Dendritic cell treated with granulocyte-macrophage colony-stimulating factor and Interleukin-4, amounts not matched to agents 40 ng/mL and 50 ng/mL, for 4 days (primary cell): ENCODE results near the gene SLITRK5.

ENCODE experiments used
- H3K27ac Mint-ChIP-seq: one replicate; pipeline ENCODE4 v1.8.0; 2022; ENCODE audit warnings: mild to moderate bottlenecking, mixed read lengths
- H3K27me3 Mint-ChIP-seq: one replicate; pipeline ENCODE4 v1.8.0; 2022; ENCODE audit warnings: mild to moderate bottlenecking, mixed read lengths
- H3K36me3 Mint-ChIP-seq: one replicate; pipeline ENCODE4 v1.8.0; 2022; ENCODE audit warnings: low read depth, mixed read lengths
- H3K4me1 Mint-ChIP-seq: one replicate; pipeline ENCODE4 v1.8.0; 2022; ENCODE audit warnings: low read depth, mixed read lengths
- H3K4me3 Mint-ChIP-seq: one replicate; pipeline ENCODE4 v1.8.0; 2022; ENCODE audit warnings: mild to moderate bottlenecking, moderate library complexity, mixed read lengths
- H3K9me3 Mint-ChIP-seq: one replicate; pipeline ENCODE4 v1.8.0; 2022; ENCODE audit warnings: mixed read lengths
- intact Hi-C: fragments of 100-400 bp; cut with micrococcal nuclease; formaldehyde crosslinking; loops from one replicate; pipeline ENCODE4 v1.15.0; 2022

SLITRK5 gene

DNA sequence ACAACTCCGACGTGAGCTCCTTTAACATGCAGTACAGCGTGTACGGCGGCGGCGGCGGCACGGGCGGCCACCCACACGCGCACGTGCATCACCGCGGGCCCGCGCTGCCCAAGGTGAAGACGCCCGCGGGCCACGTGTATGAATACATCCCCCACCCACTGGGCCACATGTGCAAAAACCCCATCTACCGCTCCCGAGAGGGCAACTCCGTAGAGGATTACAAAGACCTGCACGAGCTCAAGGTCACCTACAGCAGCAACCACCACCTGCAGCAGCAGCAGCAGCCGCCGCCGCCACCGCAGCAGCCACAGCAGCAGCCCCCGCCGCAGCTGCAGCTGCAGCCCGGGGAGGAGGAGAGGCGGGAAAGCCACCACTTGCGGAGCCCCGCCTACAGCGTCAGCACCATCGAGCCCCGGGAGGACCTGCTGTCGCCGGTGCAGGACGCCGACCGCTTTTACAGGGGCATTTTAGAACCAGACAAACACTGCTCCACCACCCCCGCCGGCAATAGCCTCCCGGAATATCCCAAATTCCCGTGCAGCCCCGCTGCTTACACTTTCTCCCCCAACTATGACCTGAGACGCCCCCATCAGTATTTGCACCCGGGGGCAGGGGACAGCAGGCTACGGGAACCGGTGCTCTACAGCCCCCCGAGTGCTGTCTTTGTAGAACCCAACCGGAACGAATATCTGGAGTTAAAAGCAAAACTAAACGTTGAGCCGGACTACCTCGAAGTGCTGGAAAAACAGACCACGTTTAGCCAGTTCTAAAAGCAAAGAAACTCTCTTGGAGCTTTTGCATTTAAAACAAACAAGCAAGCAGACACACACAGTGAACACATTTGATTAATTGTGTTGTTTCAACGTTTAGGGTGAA lies 6.6 kb downstream of the SLITRK5 start:
- no peaks in the 10 kb centered on the region for H3K36me3 Mint-ChIP-seq
- H3K27me3 Mint-ChIP-seq = peaks cover 57% of the 10 kb centered on the region
- no peak overlapping the region for H3K27ac Mint-ChIP-seq
- intact Hi-C loops = no loop called here
- H3K9me3 Mint-ChIP-seq = no peaks in the 10 kb centered on the region
- H3K4me1 Mint-ChIP-seq = peaks cover 32% of the 10 kb centered on the region
- peak overlapping the region; percentile 78 for H3K4me3 Mint-ChIP-seq

DNA sequence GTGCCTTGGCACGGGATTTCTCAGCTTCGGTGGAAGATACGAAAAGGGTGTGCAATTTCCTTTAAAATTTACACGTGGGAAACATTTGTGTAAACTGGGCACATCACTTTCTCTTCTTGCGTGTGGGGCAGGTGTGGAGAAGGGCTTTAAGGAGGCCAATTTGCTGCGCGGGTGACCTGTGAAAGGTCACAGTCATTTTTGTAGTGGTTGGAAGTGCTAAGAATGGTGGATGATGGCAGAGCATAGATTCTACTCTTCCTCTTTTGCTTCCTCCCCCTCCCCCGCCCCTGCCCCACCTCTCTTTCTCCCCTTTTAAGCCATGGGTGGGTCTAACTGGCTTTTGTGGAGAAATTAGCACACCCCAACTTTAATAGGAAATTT lies 7.2 kb downstream of the SLITRK5 start:
- H3K27me3 Mint-ChIP-seq = peaks cover 51% of the 10 kb centered on the region
- no peak overlapping the region for H3K27ac Mint-ChIP-seq
- H3K4me3 Mint-ChIP-seq = peak overlapping the region; percentile 78
- H3K9me3 Mint-ChIP-seq = no peaks in the 10 kb centered on the region
- intact Hi-C loops = no loop called here
- H3K36me3 Mint-ChIP-seq = no peaks in the 10 kb centered on the region
- H3K4me1 Mint-ChIP-seq = peaks cover 26% of the 10 kb centered on the region

DNA sequence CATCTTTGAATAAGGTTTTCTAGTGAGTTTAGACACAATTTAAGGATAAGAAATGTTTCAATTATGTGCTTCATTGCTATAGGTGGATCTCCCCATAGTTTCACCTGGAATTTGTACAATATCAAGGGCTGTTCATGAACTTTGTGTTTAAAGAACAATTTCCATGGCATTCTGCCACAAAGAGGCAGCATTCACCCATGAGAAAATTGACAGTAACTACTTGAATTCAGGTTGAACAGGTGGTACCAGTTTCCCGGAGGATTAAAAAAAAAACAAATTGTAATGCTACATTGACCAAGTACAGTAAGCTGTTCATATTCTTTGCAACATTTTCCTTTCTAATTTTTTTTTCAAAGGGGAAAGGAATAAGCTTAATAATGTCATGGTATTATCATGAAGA lies 9.1 kb downstream of the SLITRK5 start:
- no peaks in the 10 kb centered on the region for H3K36me3 Mint-ChIP-seq
- H3K4me3 Mint-ChIP-seq = no peak overlapping the region

DNA sequence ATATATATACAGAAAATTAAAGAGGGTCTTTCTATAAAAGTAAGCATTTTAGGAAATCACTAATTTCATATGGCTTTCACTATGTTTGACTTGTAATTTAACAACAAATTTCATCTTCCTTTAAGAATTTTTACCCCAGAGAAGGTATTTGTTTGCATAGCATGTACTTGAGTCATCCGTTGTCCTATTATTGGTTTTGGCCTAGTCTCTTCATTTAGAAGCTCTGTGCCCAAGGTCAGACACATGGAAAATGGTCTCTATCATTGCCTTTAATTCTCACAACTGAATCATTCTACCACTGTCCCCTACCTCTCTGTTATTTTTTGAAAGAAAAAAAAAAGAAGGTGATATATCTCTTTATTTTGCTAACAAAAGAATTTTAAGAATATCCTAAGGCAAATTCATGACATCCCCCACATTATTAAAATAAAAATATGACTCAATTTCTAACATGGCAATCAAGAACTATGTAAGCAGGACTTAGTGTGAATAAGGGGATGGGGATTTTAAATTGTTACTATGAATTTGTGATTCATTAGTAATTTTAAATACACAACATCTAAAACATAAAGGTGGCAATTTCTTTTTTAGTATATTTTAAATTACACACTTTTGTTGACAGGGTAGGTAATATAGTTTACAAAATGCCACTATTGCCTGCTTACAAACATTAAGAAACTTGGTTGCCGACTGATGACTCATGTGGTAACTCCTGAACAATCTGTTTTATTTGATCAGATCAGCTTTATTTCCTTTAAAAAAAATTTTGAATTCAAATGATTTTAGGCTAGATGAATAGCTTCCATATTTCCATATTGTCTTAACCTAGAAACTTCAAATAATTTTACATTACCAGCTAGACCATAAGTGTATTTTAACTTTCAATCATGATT lies 13.9 kb downstream of the SLITRK5 start:
- H3K9me3 Mint-ChIP-seq = no peaks in the 10 kb centered on the region
- H3K27me3 Mint-ChIP-seq = no peaks in the 10 kb centered on the region
- no peaks in the 10 kb centered on the region for H3K4me1 Mint-ChIP-seq
- intact Hi-C loops = no loop called here
- no peak overlapping the region for H3K27ac Mint-ChIP-seq
- no peak overlapping the region for H3K4me3 Mint-ChIP-seq
- no peaks in the 10 kb centered on the region for H3K36me3 Mint-ChIP-seq

More for the DNA sequence above, 9.1 kb downstream of the SLITRK5 start:
- H3K27me3 Mint-ChIP-seq = peaks cover 35% of the 10 kb centered on the region
- intact Hi-C loops = no loop called here
- H3K9me3 Mint-ChIP-seq = no peaks in the 10 kb centered on the region
- no peak overlapping the region for H3K27ac Mint-ChIP-seq
- peaks cover 18% of the 10 kb centered on the region for H3K4me1 Mint-ChIP-seq

DNA sequence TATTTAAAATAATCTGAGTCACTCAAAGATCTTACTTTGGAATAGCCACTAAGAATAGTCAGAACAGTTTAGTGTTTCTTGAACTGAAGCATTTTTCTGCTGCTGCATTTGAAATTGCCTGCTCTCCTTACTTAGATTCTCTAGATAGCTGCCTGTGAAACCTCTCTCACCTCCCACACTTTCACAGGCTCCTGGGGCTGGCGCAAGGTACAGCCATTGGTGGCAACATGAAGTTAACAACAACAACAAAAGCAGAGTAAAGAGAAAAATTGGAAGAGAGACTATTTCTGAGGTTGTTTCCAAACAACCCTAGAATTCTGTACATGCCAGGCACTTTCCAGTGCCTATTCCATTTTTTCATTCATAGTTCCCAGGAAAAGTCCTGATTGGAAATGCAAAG lies 25.3 kb downstream of the SLITRK5 start:
- Mint-ChIP-seq H3K36me3 (no peaks in the 10 kb centered on the region), H3K4me1 (no peaks in the 10 kb centered on the region)
- intact Hi-C loops = no loop called here

DNA sequence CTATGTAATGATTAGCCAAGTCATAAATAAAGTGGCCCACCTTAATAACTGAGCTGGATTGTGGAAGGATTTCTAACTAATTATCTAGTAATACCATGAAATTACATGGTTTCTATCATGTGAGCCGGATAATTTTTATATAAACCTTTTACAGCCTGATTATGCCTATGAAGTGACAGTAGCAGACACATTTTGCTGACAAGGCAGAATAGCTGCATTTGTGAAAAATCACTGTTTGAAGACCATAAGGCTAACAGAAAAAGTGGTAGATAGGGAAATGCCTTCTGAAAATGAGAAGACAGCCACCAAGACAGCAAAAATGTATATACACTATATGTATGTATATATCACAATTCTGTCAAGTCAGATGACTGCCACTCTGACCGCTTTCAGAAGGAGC lies 27.1 kb downstream of the SLITRK5 start:
- Mint-ChIP-seq H3K4me1 (no peaks in the 10 kb centered on the region), H3K27me3 (no peaks in the 10 kb centered on the region), H3K4me3 (no peak overlapping the region), H3K9me3 (no peaks in the 10 kb centered on the region), H3K27ac (no peak overlapping the region), H3K36me3 (no peaks in the 10 kb centered on the region)
- intact Hi-C loops = no loop called here

More for the DNA sequence above, 25.3 kb downstream of the SLITRK5 start:
- Mint-ChIP-seq H3K27me3 (no peaks in the 10 kb centered on the region), H3K27ac (no peak overlapping the region), H3K9me3 (no peaks in the 10 kb centered on the region), H3K4me3 (no peak overlapping the region)

DNA sequence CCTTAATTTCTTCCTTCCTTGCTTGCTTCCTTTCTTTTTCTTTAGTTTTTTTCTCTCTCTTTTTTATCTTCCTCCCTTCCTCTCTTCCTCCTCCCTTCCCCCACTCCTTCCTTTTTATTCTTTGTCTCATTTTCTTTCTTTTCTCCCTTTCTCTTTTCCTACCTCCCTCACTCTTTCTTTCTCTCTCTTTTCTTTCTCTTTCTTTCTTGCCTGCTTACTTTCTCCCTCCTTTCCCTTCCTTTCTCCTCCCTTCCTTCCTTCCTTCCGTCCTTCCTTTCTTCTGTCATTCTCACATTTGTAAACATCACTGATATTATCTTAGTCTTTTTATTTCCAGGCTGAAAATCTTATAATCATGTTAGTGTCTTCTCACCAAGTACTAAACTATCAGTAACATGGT lies 38.8 kb downstream of the SLITRK5 start:
- intact Hi-C loops = no loop called here
- Mint-ChIP-seq H3K4me1 (no peaks in the 10 kb centered on the region), H3K27ac (no peak overlapping the region), H3K9me3 (peaks cover 18% of the 10 kb centered on the region), H3K4me3 (no peak overlapping the region), H3K36me3 (no peaks in the 10 kb centered on the region), H3K27me3 (no peaks in the 10 kb centered on the region)

DNA sequence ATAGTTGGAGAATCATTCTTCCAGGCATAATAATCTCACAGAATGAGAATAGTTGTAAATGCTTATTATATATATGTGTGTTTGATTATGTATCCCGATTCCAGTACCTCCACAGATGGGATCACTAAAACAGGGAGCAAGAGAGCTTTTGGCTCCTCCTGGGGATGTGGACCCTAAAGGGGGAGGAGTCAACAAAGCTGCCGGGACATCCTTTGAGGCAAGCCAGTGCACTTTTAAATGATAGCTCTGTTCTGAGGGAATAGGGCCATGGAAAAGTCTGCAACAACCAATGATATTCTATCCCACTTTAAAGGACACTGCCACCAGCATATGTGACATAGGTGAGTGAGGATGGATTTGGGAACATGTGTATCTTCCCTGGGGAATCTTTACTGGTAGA lies 40.8 kb downstream of the SLITRK5 start:
- no peaks in the 10 kb centered on the region for H3K36me3 Mint-ChIP-seq
- peaks cover 18% of the 10 kb centered on the region for H3K9me3 Mint-ChIP-seq
- H3K27me3 Mint-ChIP-seq = no peaks in the 10 kb centered on the region
- intact Hi-C loops = no loop called here
- H3K4me1 Mint-ChIP-seq = no peaks in the 10 kb centered on the region
- H3K4me3 Mint-ChIP-seq = no peak overlapping the region
- no peak overlapping the region for H3K27ac Mint-ChIP-seq
